Measurements from ENCODE around the gene TNFRSF4. TPM values are rescaled to one million over a fixed set of nuclear protein-coding genes. Genes with fewer than 3 reads are reported as not detected.

Gene TNFRSF4
- total RNA-seq, 1 donor from 2014 or later: not detected

DNA sequence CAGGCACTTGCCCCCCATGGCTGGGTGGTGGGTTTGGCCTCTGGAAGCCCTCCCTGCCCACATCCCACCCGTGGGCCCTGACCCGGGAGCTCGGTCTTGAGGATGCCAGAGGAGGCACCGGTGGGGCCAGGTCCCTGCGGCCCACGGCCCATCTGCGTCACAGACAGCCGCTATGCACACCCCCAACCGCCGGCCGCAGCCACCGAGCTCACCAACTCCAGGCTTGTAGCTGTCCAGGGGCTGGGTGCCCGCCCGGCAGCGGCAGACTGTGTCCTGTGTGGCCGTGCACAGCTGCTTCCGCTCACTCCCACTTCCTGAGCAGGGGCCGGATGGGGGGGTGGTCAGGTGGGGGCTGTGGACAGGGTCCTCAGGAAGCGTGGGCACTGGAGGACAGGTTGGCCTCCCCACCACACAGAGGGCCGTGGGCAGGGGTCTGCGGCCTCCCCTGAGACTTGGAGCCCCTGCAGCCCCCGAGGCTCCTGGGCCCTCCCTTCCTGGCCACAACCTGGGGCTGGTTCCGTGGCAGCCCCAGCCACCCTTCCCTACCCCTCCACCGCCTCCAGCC is 1.1 kb downstream of the TNFRSF4 start:
- intact Hi-C loops (cut with DNase I): no loop called here
- H3K4me3 ChIP-seq: peak overlapping the region; percentile 8 to 32
- no peaks in the 10 kb centered on the region for H3K27me3 ChIP-seq
- peaks cover 29% of the 10 kb centered on the region for H3K4me1 ChIP-seq
- no peak overlapping the region for H3K27ac ChIP-seq
- H3K36me3 ChIP-seq: peaks cover 0 to 18% of the 10 kb centered on the region in 2 donors
- no peak for TF ChIP-seq POLR2AphosphoS5 (IDR thresholded peaks at IDR 0.05; ENCODE audit: insufficient read depth in 1 of 2, low read depth in 1 of 2)
- no peak for TF ChIP-seq CTCF (IDR thresholded peaks at IDR 0.05)
- no peak for TF ChIP-seq POLR2A (IDR thresholded peaks at IDR 0.05)
- no peak for DNase-seq (ENCODE audit: extremely low spot score in 2 of 2)
- H3K9me3 ChIP-seq: no peaks in the 10 kb centered on the region

- intact Hi-C loops (cut with DNase I): no loop called here
These were observed 2.2 kb downstream of the TNFRSF4 start for GRCh38 chr1:1211541-1212441.

GRCh38 chr1:1210726-1211540 is 3.0 kb downstream of the TNFRSF4 start:
- intact Hi-C loops (cut with DNase I): no loop called here
- no peak for TF ChIP-seq CTCF (IDR thresholded peaks at IDR 0.05)
- no peak for TF ChIP-seq POLR2AphosphoS5 (IDR thresholded peaks at IDR 0.05; ENCODE audit: insufficient read depth in 1 of 2, low read depth in 1 of 2)
- no peak for TF ChIP-seq POLR2A (IDR thresholded peaks at IDR 0.05)
- DNase-seq (ENCODE audit: extremely low spot score in 2 of 2): no peak
- peaks cover 48% of the 10 kb centered on the region for H3K4me1 ChIP-seq
- H3K27ac ChIP-seq: no peak overlapping the region
- H3K36me3 ChIP-seq: no peaks in the 10 kb centered on the region
- no peaks in the 10 kb centered on the region for H3K27me3 ChIP-seq
- H3K9me3 ChIP-seq: no peaks in the 10 kb centered on the region
- no peak overlapping the region for H3K4me3 ChIP-seq

More at GRCh38 chr1:1211541-1212441, 2.2 kb downstream of the TNFRSF4 start:
- Histone ChIP-seq H3K9me3 (no peaks in the 10 kb centered on the region), H3K4me1 (peaks cover 39% of the 10 kb centered on the region), H3K27me3 (no peaks in the 10 kb centered on the region), H3K36me3 (peaks cover 0 to 7% of the 10 kb centered on the region in 2 donors), H3K27ac (no peak overlapping the region), H3K4me3 (peak overlapping the region; percentile 8 to 32)
- DNase-seq (ENCODE audit: extremely low spot score in 2 of 2): no peak
- TF ChIP-seq POLR2AphosphoS5 (IDR thresholded peaks at IDR 0.05; ENCODE audit: insufficient read depth in 1 of 2, low read depth in 1 of 2) (no peak), CTCF (IDR thresholded peaks at IDR 0.05) (no peak), POLR2A (IDR thresholded peaks at IDR 0.05) (no peak)

DNA sequence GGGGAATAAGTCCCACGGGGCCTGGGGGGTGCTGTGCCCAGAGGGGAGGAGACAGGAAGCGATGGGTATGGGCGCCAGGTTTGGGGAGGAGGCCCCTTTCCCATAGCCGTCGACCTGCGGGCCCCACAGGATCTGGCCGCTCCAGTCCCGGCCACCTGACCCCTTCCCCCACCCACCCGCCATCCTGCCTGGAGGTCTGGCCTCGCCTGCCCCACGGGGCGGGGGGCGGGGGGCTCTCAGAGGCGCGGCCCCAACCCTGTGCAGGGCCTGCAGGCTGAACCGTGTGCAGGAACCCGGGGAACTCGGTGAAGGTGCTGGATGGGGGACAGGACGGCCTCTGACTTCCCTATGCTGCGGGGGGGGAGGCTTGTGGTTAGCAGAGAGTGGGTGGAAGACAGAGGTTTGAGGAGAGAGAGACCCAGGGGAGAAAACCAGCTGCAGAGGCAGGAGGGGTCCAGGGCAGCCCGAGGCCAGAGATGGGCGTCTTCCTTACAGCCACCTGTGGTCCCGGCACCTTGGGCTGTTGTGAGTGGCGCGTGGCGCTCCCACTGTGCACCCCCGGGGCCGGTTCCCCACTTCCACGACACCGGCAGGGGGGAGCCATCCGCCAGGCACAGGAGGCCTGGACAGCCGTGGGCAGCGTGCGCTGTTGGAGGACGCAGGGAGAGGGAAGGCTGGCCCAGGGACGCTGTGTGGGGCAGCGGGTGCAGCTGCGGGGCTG is 5.1 kb downstream of the TNFRSF4 start:
- no peak for DNase-seq (ENCODE audit: extremely low spot score in 2 of 2)
- Histone ChIP-seq H3K36me3 (no peaks in the 10 kb centered on the region), H3K9me3 (no peaks in the 10 kb centered on the region), H3K27ac (peak overlapping the region; percentile 75), H3K4me3 (peak overlapping the region; percentile 32 to 47), H3K4me1 (peaks cover 57% of the 10 kb centered on the region), H3K27me3 (no peaks in the 10 kb centered on the region)
- intact Hi-C loops (cut with DNase I): no loop called here
- TF ChIP-seq CTCF (IDR thresholded peaks at IDR 0.05) (no peak), POLR2AphosphoS5 (IDR thresholded peaks at IDR 0.05; ENCODE audit: insufficient read depth in 1 of 2, low read depth in 1 of 2) (no peak), POLR2A (IDR thresholded peaks at IDR 0.05) (no peak)
